CD4-positive, alpha-beta T cell (primary cell): ENCODE results near the gene FAM163B. TPM values are rescaled to one million over a fixed set of nuclear protein-coding genes. Genes with fewer than 3 reads are reported as not detected.
"Not testable (repeated sequence)": the region's sequence is repeated elsewhere in the genome, so short reads cannot be mapped to it uniquely, and the experiment has no call there.

Source experiments
- ATAC-seq: fragments of 200-7000 bp; cut with Tn5 transposase; one replicate; pipeline ENCODE4 v1.10.0; 2022; ENCODE audit warnings: mild to moderate bottlenecking; ENCODE audit not compliant: poor library complexity
- CTCF ChIA-PET: fragments of 350-600 bp; sonication (Branson Sonifier 250); formaldehyde crosslinking; loops from one replicate; lab custom pipeline; 2021; ENCODE audit warnings: antibody characterized with exemption, inconsistent platforms; lab: Charles Lee
- POLR2A ChIA-PET: fragments of 350-600 bp; sonication (Branson Sonifier 250); formaldehyde crosslinking; loops from one replicate; lab custom pipeline; 2021; ENCODE audit warnings: antibody characterized with exemption, inconsistent platforms; lab: Charles Lee
- DNase-seq, 14 experiments: peaks; one replicate each; pipeline ENCODE4 v3.0.0-alpha.2; 2013 to 2020; ENCODE audit warnings: mixed read lengths in 2 of 14
- H3K27ac ChIP-seq, 2 donors: one replicate each; pipeline versions ENCODE4 v1.5.1 to v1.7.0; 2013; ENCODE audit warnings: low read length in 2 of 2, low read depth in 1 of 2, mild to moderate bottlenecking in 1 of 2
- H3K27me3 ChIP-seq, 2 experiments: 1 replicate in 1 of 2; 2 replicates in 1 of 2; pipeline versions ENCODE4 v1.6.1 to v1.7.0; 2013; ENCODE audit warnings: low read length in 2 of 2, control low read depth in 1 of 2, mild to moderate bottlenecking in 1 of 2, moderate library complexity in 1 of 2; ENCODE audit not compliant: insufficient read depth in 2 of 2, control insufficient read depth in 1 of 2
- H3K36me3 ChIP-seq: one replicate; pipeline ENCODE4 v1.6.1; 2013; ENCODE audit warnings: low read length, control low read depth; ENCODE audit not compliant: insufficient read depth
- H3K4me1 ChIP-seq: one replicate; pipeline ENCODE4 v1.6.1; 2013; ENCODE audit warnings: low read length, control low read depth; ENCODE audit not compliant: insufficient read depth
- H3K4me3 ChIP-seq: one replicate; pipeline ENCODE4 v1.5.1; 2013; ENCODE audit warnings: mild to moderate bottlenecking, low read length, moderate library complexity
- H3K9me3 ChIP-seq, 2 experiments: 1 replicate in 1 of 2; 2 replicates in 1 of 2; pipeline versions ENCODE4 v1.6.1 to v1.7.0; 2013; ENCODE audit warnings: low read length in 2 of 2, mild to moderate bottlenecking in 2 of 2, control low read depth in 1 of 2, moderate library complexity in 1 of 2; ENCODE audit not compliant: control insufficient read depth in 1 of 2, insufficient read depth in 1 of 2
- H3K27ac Mint-ChIP-seq: one replicate; pipeline ENCODE4 v1.8.0; 2020; ENCODE audit warnings: mixed read lengths
- H3K27me3 Mint-ChIP-seq: one replicate; pipeline ENCODE4 v1.8.0; 2021; ENCODE audit warnings: mixed read lengths
- H3K36me3 Mint-ChIP-seq: one replicate; pipeline ENCODE4 v1.8.0; 2021; ENCODE audit warnings: low read depth, mixed read lengths
- H3K4me1 Mint-ChIP-seq: one replicate; pipeline ENCODE4 v1.8.0; 2021; ENCODE audit warnings: low read depth, mixed read lengths
- H3K4me3 Mint-ChIP-seq: one replicate; pipeline ENCODE4 v1.8.0; 2020; ENCODE audit warnings: mild to moderate bottlenecking, mixed read lengths
- H3K9me3 Mint-ChIP-seq: one replicate; pipeline ENCODE4 v1.8.0; 2020; ENCODE audit warnings: mixed read lengths
- CTCF ChIP-seq: fragments of 200-600 bp; IDR thresholded peaks from one replicate; pipeline ENCODE4 v1.8.0; 2022; ENCODE audit warnings: antibody characterized with exemption, mild to moderate bottlenecking
- intact Hi-C, 2 experiments: fragments of 100-400 bp; cut with DNase I in 1 of 2; cut with micrococcal nuclease in 1 of 2; formaldehyde crosslinking; loops; one replicate each; pipeline versions ENCODE4 v1.15.1 to v1.9.0; 2023 to 2025; cut with DNase I, micrococcal nuclease
- total RNA-seq, 174 experiments: library from RNA in 2 of 174; stranded (reverse) in 2 of 174; gene quantifications; one replicate each; pipeline ENCODE4 v1.2.3 and lab custom pipeline; 2021 to 2026

The FAM163B gene
- total RNA-seq, 2 experiments from 2014 or later = not detected

DNA sequence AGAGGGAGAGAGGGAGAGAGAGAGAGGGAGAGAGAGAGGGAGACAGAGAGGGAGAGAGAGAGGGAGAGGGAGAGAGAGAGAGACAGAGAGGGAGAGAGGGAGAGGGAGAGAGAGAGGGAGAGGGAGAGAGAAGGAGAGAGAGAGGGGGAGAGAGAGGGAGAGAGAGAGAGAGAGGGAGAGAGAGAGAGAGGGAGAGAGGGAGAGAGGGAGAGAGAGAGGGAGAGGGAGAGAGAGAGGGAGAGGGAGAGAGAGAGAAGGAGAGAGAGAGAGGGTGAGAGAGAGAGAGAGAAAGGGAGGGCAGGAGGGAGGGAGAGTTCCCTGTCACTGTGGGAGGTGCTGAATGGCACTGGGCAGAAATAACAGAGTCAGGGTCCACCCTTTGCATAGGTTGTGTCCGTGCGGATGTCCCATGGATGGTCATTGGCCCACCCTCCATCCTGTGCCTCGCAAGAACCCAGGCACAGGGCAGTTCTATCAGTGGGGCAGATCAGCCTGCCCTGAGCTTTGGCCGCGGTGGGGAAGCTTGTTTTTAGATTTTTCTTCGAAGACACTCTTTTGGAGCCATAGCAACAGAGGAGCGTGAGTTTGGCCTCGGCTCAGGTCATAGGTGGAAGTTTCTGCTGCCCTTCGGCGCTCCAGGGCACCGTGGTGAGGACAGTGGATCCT lies 44.6 kb downstream of the FAM163B start:
- ChIA-PET CTCF (no interaction called here), POLR2A (no interaction called here)
- peaks cover 8% of the 10 kb centered on the region for H3K4me1 ChIP-seq
- H3K36me3 ChIP-seq = no peaks in the 10 kb centered on the region
- no peak overlapping the region for H3K27ac Mint-ChIP-seq
- H3K27me3 Mint-ChIP-seq = no peaks in the 10 kb centered on the region
- H3K4me1 Mint-ChIP-seq = no peaks in the 10 kb centered on the region
- H3K9me3 ChIP-seq = no peaks in the 10 kb centered on the region
- H3K27me3 ChIP-seq = no peaks in the 10 kb centered on the region
- ATAC-seq = no peak
- H3K4me3 Mint-ChIP-seq = no peak overlapping the region
- no peak for TF ChIP-seq CTCF
- no peak for DNase-seq
- H3K27ac ChIP-seq = no peak overlapping the region
- H3K36me3 Mint-ChIP-seq = no peaks in the 10 kb centered on the region
- H3K9me3 Mint-ChIP-seq = no peaks in the 10 kb centered on the region
- no peak overlapping the region for H3K4me3 ChIP-seq
- intact Hi-C loops = no loop called here

DNA sequence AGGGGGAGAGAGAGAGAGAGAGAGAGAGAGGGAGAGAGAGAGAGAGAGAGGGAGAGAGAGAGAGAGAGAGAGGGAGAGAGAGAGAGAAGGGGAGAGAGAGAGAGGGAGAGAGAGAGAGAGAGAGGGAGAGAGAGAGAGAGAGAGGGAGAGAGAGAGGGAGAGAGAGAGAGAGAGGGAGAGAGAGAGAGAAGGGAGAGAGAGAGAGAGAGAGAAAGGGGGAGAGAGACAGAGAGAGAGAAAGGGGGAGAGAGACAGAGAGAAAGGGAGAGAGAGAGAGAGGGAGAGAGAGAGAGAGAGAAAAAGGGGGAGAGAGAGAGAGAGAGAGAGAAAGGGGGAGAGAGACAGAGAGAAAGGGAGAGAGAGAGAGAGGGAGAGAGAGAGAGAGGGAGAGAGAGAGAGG lies 45.4 kb downstream of the FAM163B start:
- H3K27me3 ChIP-seq, H3K9me3 ChIP-seq, H3K4me1 Mint-ChIP-seq, H3K27ac ChIP-seq, H3K4me3 ChIP-seq, CTCF ChIA-PET, ATAC-seq, intact Hi-C loops, DNase-seq, H3K4me1 ChIP-seq, POLR2A ChIA-PET, H3K9me3 Mint-ChIP-seq, H3K36me3 Mint-ChIP-seq, H3K36me3 ChIP-seq, H3K27me3 Mint-ChIP-seq: not testable (repeated sequence)
- H3K27ac Mint-ChIP-seq = peak overlapping the region; percentile 70
- H3K4me3 Mint-ChIP-seq = peak overlapping the region; percentile 34

DNA sequence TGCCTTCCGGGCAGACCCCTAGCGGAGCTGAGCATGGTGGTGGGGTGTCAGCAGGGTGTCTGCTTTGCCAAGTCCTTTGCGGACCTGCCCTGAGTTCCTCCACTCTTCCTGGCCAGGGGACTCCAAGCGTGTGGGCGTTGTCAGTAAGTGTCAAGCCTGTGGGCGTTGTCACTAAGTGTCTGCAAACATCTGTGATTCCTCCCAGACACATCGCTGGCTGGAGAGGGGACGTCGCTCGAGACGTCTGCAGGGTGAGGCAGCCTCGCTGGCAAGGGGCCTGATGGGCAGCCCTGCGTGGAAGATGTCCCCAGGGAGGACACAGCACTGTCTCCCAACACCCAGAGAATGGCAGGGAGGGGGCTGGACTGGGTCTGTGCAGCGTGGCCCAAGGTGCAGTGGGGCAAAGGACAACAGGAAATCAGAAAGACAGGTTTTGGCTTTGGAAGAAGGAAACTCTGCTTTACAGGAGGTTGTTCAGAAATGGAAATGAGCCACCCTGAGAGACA lies 45.8 kb downstream of the FAM163B start:
- ChIA-PET CTCF (no interaction called here), POLR2A (no interaction called here)
- H3K9me3 Mint-ChIP-seq = no peaks in the 10 kb centered on the region
- peaks cover 6% of the 10 kb centered on the region for H3K4me1 Mint-ChIP-seq
- H3K4me3 Mint-ChIP-seq = peak overlapping the region; percentile 34
- no peak overlapping the region for H3K4me3 ChIP-seq
- no peaks in the 10 kb centered on the region for H3K36me3 Mint-ChIP-seq
- H3K27me3 ChIP-seq = peaks cover 0 to 3% of the 10 kb centered on the region in 2 experiments
- peaks cover 8% of the 10 kb centered on the region for H3K4me1 ChIP-seq
- intact Hi-C loops = no loop called here
- no peaks in the 10 kb centered on the region for H3K9me3 ChIP-seq
- no peaks in the 10 kb centered on the region for H3K27me3 Mint-ChIP-seq
- no peaks in the 10 kb centered on the region for H3K36me3 ChIP-seq
- DNase-seq (no peak), ATAC-seq (no peak)
- no peak overlapping the region for H3K27ac ChIP-seq
- H3K27ac Mint-ChIP-seq = peak overlapping the region; percentile 70
- TF ChIP-seq CTCF = no peak
